Measurements from ENCODE around the gene KRTAP6-1. TPM values are rescaled to one million over a fixed set of nuclear protein-coding genes. Genes with fewer than 3 reads are reported as not detected.

The KRTAP6-1 gene
- total RNA-seq, 2 donors from 2014 or later, result not detected

DNA sequence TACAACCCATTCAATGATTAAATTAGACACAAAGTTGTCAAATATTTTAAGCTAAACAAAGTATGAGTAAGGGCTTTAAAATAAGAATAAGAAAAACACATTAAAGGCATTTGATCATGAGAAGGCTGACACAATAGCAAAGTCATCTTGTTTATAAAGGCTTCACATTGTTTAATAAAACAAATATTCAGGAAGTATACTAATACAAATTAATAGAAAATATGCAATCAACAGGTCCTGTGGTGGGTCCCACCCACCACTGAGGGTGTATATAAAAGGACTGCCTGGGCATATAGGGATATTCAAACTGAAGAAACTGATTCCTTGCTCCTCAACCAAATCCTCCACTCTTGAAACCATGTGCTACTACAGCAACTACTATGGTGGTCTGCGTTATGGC, 21.2 kb upstream of the KRTAP6-1 start, which contains the start of gene KRTAP20-2:
KRTAP20-2 (plus strand) TSS at position 301 of the 400 bp plus-strand sequence; CDS start at position 359, 58 bp downstream.
- Histone ChIP-seq H3K9me3 (no peaks in the 10 kb centered on the region), H3K27ac (no peak within 1 kb of the TSS), H3K9ac (ENCODE audit: low read depth in 2 of 2, low read length in 2 of 2) (no peak within 1 kb of the TSS), H3K36me3 (no peaks in the 10 kb centered on the region), H3K4me3 (no peak within 1 kb of the TSS), H3K27me3 (no peaks in the 10 kb centered on the region), H3K4me1 (no peaks in the 10 kb centered on the region)
- no peak for DNase-seq
- intact Hi-C loops (cut with DNase I), result no loop called here
- TF ChIP-seq, protein P1, sequence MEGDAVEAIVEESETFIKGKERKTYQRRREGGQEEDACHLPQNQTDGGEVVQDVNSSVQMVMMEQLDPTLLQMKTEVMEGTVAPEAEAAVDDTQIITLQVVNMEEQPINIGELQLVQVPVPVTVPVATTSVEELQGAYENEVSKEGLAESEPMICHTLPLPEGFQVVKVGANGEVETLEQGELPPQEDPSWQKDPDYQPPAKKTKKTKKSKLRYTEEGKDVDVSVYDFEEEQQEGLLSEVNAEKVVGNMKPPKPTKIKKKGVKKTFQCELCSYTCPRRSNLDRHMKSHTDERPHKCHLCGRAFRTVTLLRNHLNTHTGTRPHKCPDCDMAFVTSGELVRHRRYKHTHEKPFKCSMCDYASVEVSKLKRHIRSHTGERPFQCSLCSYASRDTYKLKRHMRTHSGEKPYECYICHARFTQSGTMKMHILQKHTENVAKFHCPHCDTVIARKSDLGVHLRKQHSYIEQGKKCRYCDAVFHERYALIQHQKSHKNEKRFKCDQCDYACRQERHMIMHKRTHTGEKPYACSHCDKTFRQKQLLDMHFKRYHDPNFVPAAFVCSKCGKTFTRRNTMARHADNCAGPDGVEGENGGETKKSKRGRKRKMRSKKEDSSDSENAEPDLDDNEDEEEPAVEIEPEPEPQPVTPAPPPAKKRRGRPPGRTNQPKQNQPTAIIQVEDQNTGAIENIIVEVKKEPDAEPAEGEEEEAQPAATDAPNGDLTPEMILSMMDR (IDR thresholded peaks at IDR 0.05), result no peak

DNA sequence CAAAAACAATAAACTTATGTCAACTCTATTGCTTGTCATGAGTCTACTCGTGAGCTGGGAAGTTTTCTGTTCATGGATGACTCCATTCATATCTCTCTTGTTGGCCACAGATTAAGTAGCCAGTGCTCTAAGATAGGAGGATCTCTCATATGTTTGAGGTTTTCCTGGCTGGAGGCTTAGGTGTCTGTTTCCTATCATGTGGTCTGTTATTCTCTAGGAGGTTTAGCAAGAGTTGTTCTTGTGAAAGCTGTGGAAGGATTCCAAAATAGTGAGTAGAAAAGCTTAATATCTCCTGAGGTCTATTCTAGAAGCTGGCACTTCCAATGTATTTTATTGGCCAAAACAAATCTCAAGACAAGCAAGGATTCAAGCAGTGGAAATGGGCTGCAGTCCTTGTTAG, 15.5 kb upstream of the KRTAP6-1 start:
- Histone ChIP-seq H3K27me3 (no peaks in the 10 kb centered on the region), H3K9ac (ENCODE audit: low read depth in 2 of 2, low read length in 2 of 2) (no peak overlapping the region), H3K9me3 (no peaks in the 10 kb centered on the region), H3K36me3 (no peaks in the 10 kb centered on the region), H3K27ac (no peak overlapping the region), H3K4me1 (no peaks in the 10 kb centered on the region), H3K4me3 (no peak overlapping the region)
- TF ChIP-seq, protein P1 (IDR thresholded peaks at IDR 0.05), result no peak
- intact Hi-C loops (cut with DNase I), result no loop called here
- DNase-seq, result no peak

DNA sequence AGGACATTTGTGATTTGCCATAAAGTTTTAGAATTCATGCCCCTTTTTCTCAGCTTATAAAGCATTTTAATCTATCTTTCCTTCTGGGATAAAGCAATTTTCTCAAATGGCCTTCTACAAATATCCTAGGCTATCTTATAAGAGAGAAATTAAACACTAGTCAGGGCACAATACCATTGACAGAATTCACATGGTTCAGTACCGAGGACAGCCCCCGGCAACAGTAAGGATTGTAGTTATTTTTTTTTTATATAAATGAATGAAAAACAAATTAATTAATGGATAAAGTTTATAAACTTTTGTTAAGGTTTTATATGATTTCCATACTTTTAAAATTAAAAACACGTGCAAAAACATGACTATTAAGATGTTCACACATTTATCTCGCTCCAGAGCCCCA, 14.4 kb upstream of the KRTAP6-1 start:
- TF ChIP-seq, protein P1 (IDR thresholded peaks at IDR 0.05), result no peak
- Histone ChIP-seq H3K27ac (no peak overlapping the region), H3K9ac (ENCODE audit: low read depth in 2 of 2, low read length in 2 of 2) (no peak overlapping the region), H3K36me3 (no peaks in the 10 kb centered on the region), H3K4me1 (no peaks in the 10 kb centered on the region), H3K9me3 (no peaks in the 10 kb centered on the region), H3K4me3 (no peak overlapping the region), H3K27me3 (no peaks in the 10 kb centered on the region)
- intact Hi-C loops (cut with DNase I), result no loop called here
- DNase-seq, result no peak

DNA sequence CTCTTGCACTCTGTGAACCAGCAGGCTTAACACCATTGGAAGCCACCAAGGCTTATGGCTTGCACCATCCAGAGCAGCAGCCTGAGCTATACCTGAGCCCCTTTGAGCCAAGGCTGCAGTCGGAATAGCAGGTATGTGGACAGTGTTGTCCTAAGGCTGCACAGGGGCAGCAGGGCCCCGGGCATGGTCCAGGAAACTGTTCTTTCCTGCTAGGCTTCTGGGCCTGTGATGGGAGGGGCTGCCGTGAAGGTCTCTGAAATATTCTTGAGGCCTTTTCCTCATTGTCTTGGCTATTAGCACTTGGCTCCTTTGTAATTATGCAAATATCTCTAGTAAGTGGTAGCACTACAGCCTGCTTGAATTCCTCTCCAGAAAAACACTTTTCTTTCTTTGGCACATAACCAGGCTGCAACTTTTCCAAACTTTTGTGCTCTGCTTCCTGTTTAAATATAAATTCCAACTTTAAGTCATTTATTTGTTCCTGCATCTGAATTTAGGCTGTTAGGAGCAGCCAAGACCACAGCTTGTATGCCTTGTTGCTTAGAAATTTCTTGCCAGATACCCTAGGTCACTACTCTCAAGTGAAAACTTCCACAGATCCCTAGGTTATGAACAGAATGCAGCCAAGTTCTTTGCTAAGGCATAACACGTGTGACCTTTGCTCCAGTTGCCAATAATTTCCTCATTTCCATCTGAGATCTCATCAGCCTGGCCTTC, 11.9 kb upstream of the KRTAP6-1 start:
- no peak overlapping the region for H3K27ac ChIP-seq
- H3K4me1 ChIP-seq, result no peaks in the 10 kb centered on the region
- no peak overlapping the region for H3K9ac ChIP-seq (ENCODE audit: low read depth in 2 of 2, low read length in 2 of 2)
- no peak overlapping the region for H3K4me3 ChIP-seq
- no peaks in the 10 kb centered on the region for H3K36me3 ChIP-seq
- DNase-seq, result no peak
- H3K9me3 ChIP-seq, result no peaks in the 10 kb centered on the region
- H3K27me3 ChIP-seq, result no peaks in the 10 kb centered on the region
- TF ChIP-seq, protein P1 (IDR thresholded peaks at IDR 0.05), result no peak
- intact Hi-C loops (cut with DNase I), result no loop called here

DNA sequence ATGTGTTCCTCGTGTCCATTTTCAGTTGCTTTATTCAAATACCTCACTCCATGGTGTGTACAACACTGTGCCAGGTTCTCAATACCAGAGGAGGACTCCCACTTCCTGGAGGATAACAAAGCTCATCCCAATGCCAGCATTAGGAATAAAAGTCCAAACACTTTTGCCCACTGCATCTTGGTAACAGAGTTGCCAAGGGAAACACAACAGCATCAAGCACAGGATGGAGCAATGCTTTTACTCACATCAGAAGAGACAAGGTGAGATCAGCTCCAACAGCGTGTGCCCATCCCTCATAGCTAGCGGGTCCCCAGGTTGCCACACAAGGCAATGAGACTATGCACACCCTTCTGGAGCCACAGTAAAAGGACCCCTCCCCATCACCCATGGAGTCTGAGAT, 9.6 kb upstream of the KRTAP6-1 start:
- Histone ChIP-seq H3K4me3 (no peak overlapping the region), H3K9ac (ENCODE audit: low read depth in 2 of 2, low read length in 2 of 2) (no peak overlapping the region), H3K36me3 (no peaks in the 10 kb centered on the region), H3K27me3 (no peaks in the 10 kb centered on the region), H3K27ac (no peak overlapping the region), H3K9me3 (no peaks in the 10 kb centered on the region), H3K4me1 (no peaks in the 10 kb centered on the region)
- no peak for DNase-seq
- TF ChIP-seq, protein P1 (IDR thresholded peaks at IDR 0.05), result no peak
- intact Hi-C loops (cut with DNase I), result no loop called here
